GM12892 (cell line): Measurements from ENCODE around the gene MAB21L3.

Experiments used
- POLR2A ChIP-seq: IDR thresholded peaks from 2 replicates; pipeline ENCODE4 v1.6.1; 2011; ENCODE audit warnings: low read depth, low read length, control low read depth
- POLR2AphosphoS5 ChIP-seq: IDR thresholded peaks from 2 replicates; pipeline ENCODE4 v1.6.1; 2011; ENCODE audit warnings: low read depth, low read length, control low read depth

DNA sequence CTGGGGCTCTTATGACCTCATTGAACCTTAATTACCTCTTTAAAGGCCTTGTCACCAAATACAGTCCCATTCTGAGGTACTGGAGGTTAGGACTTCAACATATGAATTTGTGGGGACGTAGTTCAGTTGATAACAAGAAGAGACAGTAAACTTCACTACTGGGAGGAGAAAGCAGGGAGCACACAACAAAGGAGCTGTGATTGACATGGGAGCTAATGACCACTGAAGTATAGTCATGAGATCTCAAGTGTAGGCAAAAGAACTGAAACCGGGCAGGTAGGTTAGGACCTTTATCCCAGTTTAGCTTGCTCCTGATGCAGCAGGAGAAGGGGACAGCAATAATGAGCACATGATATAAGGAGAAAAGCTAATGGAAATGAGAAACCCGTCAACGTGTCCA is 11.8 kb upstream of the MAB21L3 start:
- TF ChIP-seq POLR2AphosphoS5 (no peak), POLR2A (no peak)
